Hepatocyte (in vitro differentiated cells): Measurements from ENCODE around the gene RAP2C.

Experiments
- CTCF ChIP-seq: fragments of 200-600 bp; sonication (generic); IDR thresholded peaks from 2 replicates; pipeline ENCODE4 v1.5.1; 2016; ENCODE audit warnings: antibody characterized with exemption, mild to moderate bottlenecking; ENCODE audit not compliant: poor library complexity
- EZH2 ChIP-seq: fragments of 200-600 bp; sonication (generic); IDR thresholded peaks from 2 replicates; pipeline ENCODE4 v1.6.1; 2016; ENCODE audit warnings: antibody characterized with exemption, mild to moderate bottlenecking, borderline replicate concordance
- EZH2phosphoT487 ChIP-seq: fragments of 200-600 bp; sonication (generic); IDR thresholded peaks from one replicate; pipeline ENCODE4 v1.6.1; 2018; ENCODE audit warnings: antibody characterized with exemption, mild to moderate bottlenecking, low read depth, moderate library complexity; ENCODE audit not compliant: unreplicated experiment, severe bottlenecking

GRCh38 chrX:132165005-132165404, 54.2 kb downstream of the RAP2C start:
- TF ChIP-seq CTCF (no peak), EZH2phosphoT487 (no peak), EZH2 (no peak)
